ENCODE data around the gene TMEM151A. TPM values are rescaled to one million over a fixed set of nuclear protein-coding genes. Genes with fewer than 3 reads are reported as not detected.
A peak's percentile ranks its signal among the peaks of the same experiment; 100 is the strongest.

TMEM151A gene
- total and polyA plus RNA-seq, 5 experiments from 2014 or later: 0.13 TPM; not detected in 4

GRCh38 chr11:66336234-66337102 lies 44.8 kb downstream of the TMEM151A start, which contains the start of gene RIN1:
RIN1 (minus strand) TSS chr11:66336434; CDS start chr11:66336402, 32 bp downstream.
- Mint-ChIP-seq H3K27me3 (no peaks in the 10 kb centered on the region), H3K4me1 (peaks cover 15 to 30% (median 24%) of the 10 kb centered on the region in 4 donors), H3K27ac (peak within 1 kb of the TSS; percentile 35 to 96 (median 92)), H3K9me3 (no peaks in the 10 kb centered on the region), H3K4me3 (peak within 1 kb of the TSS; percentile 89 to 96 (median 92)), H3K36me3 (peaks cover 2 to 20% (median 5%) of the 10 kb centered on the region in 3 donors)
- peak; percentile 81 to 86 for ATAC-seq
- peak in 9 of 10 donors; percentile 12 to 80 (median 62) for DNase-seq
- POLR2A ChIA-PET: interaction anchor here (0.5 to 4.8 kb wide), 6 partner anchors 8 to 49 kb away, joined by 3 to 35 read pairs (median 10); partner anchors contain the start of genes B4GAT1, BRMS1 and CD248

DNA sequence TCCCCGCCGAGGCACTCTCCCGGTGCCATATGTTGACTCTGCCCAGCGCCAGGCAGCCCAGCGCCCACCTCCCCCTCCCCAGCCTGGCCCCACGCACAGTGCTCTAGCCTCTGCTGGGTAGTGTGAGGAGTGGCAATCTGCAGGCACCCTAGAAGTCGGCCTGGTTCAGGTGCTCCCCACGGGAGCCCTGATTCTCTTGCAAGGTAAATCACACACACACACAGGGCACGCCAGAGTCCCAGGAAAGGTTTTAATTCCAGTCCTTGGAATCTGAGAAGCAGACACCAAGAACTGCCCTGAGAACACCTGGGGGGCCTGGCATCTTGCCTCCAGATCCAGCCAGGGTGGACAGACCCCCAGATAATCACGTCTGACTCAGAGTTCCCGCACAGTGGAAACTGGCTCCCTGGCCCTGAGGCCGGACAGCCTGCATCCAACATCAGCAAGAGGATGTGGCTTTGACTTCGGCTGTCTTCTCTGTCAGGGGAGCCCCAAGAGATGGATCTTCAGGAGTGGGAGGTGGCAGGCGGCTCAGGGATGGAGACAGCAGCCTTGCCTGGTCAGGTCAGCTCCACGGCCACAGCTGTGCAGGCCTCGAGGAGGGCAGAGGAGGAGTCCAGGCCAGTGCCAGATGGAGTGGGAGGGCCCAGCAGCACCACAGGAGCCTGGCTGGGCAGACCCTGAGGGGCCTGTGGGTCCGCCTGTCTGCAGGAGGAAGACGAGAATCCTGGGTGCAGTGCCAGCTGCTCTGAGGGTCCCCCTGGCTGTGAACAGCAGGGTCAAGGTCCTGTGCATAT lies 45.6 kb downstream of the TMEM151A start:
- Mint-ChIP-seq H3K36me3 (peaks cover 4 to 28% (median 5%) of the 10 kb centered on the region in 3 donors), H3K27ac (peak overlapping the region in 9 of 10 donors; percentile 53 to 96 (median 92)), H3K4me3 (peak overlapping the region; percentile 66 to 96 (median 92)), H3K27me3 (no peaks in the 10 kb centered on the region), H3K9me3 (no peaks in the 10 kb centered on the region), H3K4me1 (peaks cover 18 to 36% (median 28%) of the 10 kb centered on the region in 4 donors)
- ATAC-seq (no peak), DNase-seq (peak in 1 of 10 donors; percentile 58)
- POLR2A ChIA-PET: interaction anchor here (1.6 to 4.8 kb wide), 3 partner anchors 7 to 24 kb away, joined by 8 to 35 read pairs (median 30); partner anchors contain the start of gene BRMS1

GRCh38 chr11:66338276-66339161 lies 46.8 kb downstream of the TMEM151A start:
- POLR2A ChIA-PET: interaction anchor here (0.7 to 1.8 kb wide), 4 partner anchors 10 to 34 kb away, joined by 5 to 8 read pairs (median 6); partner anchors contain the start of genes CD248 and SLC29A2
- Mint-ChIP-seq H3K4me3 (peak overlapping the region in 2 of 10 donors; percentile 38 to 48), H3K27me3 (no peaks in the 10 kb centered on the region), H3K36me3 (peaks cover 4 to 34% (median 5%) of the 10 kb centered on the region in 3 donors), H3K27ac (peak overlapping the region in 7 of 10 donors; percentile 47 to 94 (median 73)), H3K9me3 (no peaks in the 10 kb centered on the region), H3K4me1 (peaks cover 27 to 46% (median 37%) of the 10 kb centered on the region in 4 donors)
- DNase-seq (peak in 1 of 10 donors; percentile 55), ATAC-seq (no peak)

DNA sequence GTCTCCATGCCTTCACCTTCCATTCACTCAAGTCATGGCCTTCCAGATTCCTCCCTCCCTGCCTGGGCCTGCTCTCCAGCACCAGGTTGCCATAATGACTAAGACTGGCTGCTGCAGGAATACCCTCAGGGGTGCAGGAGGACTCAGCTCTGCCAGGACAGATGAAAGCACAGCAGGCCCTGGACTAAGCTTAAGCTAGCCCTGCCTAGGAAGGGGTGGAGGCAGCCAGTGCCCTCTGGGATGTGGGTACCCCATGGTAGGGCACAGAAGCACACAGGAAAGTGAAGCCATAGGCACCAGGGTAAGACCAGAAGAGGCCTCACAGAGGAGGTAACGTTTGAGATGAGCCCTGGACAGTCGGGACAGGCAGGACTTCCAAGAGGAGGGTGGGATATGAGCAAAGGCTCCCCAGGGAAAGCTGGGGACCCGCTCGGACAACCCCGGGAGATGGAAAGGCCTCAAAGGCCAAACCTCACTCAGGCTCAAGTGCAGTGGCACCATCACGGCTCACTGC lies 47.5 kb downstream of the TMEM151A start:
- H3K4me1 Mint-ChIP-seq: peaks cover 28 to 53% (median 44%) of the 10 kb centered on the region in 4 donors
- H3K36me3 Mint-ChIP-seq: peaks cover 4 to 34% (median 5%) of the 10 kb centered on the region in 3 donors
- POLR2A ChIA-PET: interaction anchor here (0.8 to 1.8 kb wide), 2 partner anchors 22 to 33 kb away, joined by 5 to 6 read pairs; partner anchors contain the start of genes CD248 and SLC29A2
- no peaks in the 10 kb centered on the region for H3K27me3 Mint-ChIP-seq
- H3K4me3 Mint-ChIP-seq: peak overlapping the region in 1 of 10 donors; percentile 40
- no peak for DNase-seq
- no peak for ATAC-seq
- peak overlapping the region in 4 of 10 donors; percentile 3 to 82 (median 65) for H3K27ac Mint-ChIP-seq
- H3K9me3 Mint-ChIP-seq: no peaks in the 10 kb centered on the region

DNA sequence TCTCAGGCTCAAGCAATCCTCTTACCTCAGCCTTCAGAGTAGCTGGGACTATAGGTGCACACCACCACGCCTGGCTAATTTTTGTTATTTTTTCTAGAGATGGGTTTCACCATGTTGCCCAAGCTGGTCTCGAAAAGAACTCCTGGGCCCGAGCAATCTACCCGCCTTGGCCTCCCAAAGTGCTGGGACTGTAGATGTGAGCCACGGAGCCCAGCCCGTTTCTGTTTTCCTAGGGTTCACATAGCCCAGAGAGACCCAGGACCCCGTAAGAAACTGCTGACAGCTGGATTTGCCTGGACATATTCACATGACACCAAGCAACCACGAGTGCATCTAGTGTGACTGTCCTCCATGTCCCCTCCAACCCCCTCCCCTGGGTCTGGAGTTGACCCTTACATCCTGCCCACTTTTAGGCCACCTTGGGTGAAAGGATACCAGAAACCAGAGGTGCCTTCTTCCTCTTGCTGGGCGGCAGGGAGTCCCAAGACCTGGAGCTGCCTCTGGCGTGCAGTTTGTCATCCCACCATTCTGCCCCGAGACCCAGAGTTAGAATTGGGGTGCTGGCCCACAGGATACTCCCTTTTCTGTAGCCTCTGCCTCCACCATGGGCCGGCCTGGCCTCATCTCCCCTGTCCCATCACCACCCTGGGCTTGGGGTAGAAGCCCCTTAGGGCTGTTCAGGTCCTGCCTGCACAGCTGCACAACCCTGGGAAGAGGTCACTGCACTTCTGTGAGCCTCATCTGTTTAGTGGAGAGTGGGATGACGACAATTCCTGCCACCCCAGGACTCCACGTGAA lies 48.2 kb downstream of the TMEM151A start:
- no peaks in the 10 kb centered on the region for H3K27me3 Mint-ChIP-seq
- H3K27ac Mint-ChIP-seq: peak overlapping the region in 3 of 10 donors; percentile 43 to 87 (median 76)
- no peak for DNase-seq
- ATAC-seq: no peak
- H3K4me3 Mint-ChIP-seq: no peak overlapping the region
- H3K9me3 Mint-ChIP-seq: no peaks in the 10 kb centered on the region
- peaks cover 4 to 34% (median 5%) of the 10 kb centered on the region in 3 donors for H3K36me3 Mint-ChIP-seq
- H3K4me1 Mint-ChIP-seq: peaks cover 30 to 59% (median 50%) of the 10 kb centered on the region in 4 donors
- POLR2A ChIA-PET: interaction anchor here (0.8 to 1.8 kb wide), 3 partner anchors 23 to 32 kb away, joined by 5 to 6 read pairs (median 5); partner anchors contain the start of genes CD248 and SLC29A2

- ATAC-seq: no peak
- peak overlapping the region in 2 of 10 donors; percentile 30 to 60 for H3K4me3 Mint-ChIP-seq
- no peaks in the 10 kb centered on the region for H3K9me3 Mint-ChIP-seq
- DNase-seq: no peak
- POLR2A ChIA-PET: interaction anchor here (1.2 to 1.8 kb wide), 2 partner anchors 24 to 28 kb away, joined by 5 to 6 read pairs; partner anchors contain the start of gene CD248
- peak overlapping the region in 1 of 10 donors; percentile 48 for H3K27ac Mint-ChIP-seq
- peaks cover 4 to 34% (median 5%) of the 10 kb centered on the region in 3 donors for H3K36me3 Mint-ChIP-seq
- H3K27me3 Mint-ChIP-seq: no peaks in the 10 kb centered on the region
- H3K4me1 Mint-ChIP-seq: peaks cover 34 to 60% (median 53%) of the 10 kb centered on the region in 4 donors
Observed at GRCh38 chr11:66340596-66341501, 49.2 kb downstream of the TMEM151A start.

DNA sequence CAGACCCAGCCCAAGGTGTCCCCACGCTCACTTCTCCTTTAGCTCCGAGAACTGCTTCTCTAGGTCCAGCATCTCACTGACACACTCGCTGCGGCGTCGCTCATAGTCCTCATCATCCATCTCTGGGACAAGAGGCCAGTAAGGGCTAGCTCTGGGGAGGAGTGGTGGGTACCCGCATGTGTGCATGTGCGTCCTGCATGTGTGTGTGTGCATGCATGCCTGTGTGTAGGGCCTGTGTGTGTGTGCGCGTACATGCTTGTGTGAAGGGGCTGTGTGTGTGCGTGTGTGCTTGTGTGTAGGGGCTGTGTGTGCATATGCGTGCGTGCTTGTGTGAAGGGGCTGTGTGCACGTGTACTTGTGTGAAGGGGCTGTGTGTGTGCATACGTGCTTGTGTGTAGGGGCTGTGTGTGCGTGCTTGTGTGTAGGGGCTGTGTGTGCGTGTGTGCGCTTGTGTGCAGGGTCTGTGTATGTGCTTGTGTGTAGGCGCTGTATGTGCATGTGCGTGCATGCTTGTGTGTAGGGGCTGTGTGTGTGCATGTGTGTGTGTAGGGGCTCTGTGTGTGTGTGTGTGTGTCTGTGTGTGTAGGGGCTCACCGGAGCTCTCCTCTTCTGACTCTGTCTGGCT lies 49.9 kb downstream of the TMEM151A start:
- Mint-ChIP-seq H3K4me1 (peaks cover 28 to 61% (median 50%) of the 10 kb centered on the region in 4 donors), H3K27me3 (no peaks in the 10 kb centered on the region), H3K4me3 (peak overlapping the region in 3 of 10 donors; percentile 30 to 60 (median 36)), H3K9me3 (no peaks in the 10 kb centered on the region), H3K36me3 (peaks cover 4 to 34% (median 5%) of the 10 kb centered on the region in 3 donors), H3K27ac (peak overlapping the region in 3 of 10 donors; percentile 48 to 71 (median 59))
- POLR2A ChIA-PET: interaction anchor here (0.6 kb wide), 1 partner anchor 80 kb away, joined by 3 read pairs; no protein-coding TSS in a partner anchor
- ATAC-seq: no peak
- no peak for DNase-seq

- Mint-ChIP-seq H3K9me3 (peaks cover 0 to 5% (median 0%) of the 10 kb centered on the region in 9 donors), H3K4me1 (peaks cover 29 to 58% (median 45%) of the 10 kb centered on the region in 4 donors), H3K4me3 (peak overlapping the region; percentile 57 to 97 (median 95)), H3K27me3 (peaks cover 0 to 4% (median 0%) of the 10 kb centered on the region in 5 donors), H3K27ac (peak overlapping the region in 8 of 10 donors; percentile 22 to 99 (median 90)), H3K36me3 (peaks cover 4 to 33% (median 5%) of the 10 kb centered on the region in 3 donors)
- ATAC-seq (no peak), DNase-seq (no peak)
- POLR2A ChIA-PET: interaction anchor here (0.7 to 5.8 kb wide), 5 partner anchors 9 to 123 kb away, joined by 3 to 82 read pairs (median 9); partner anchors contain the start of genes CD248, PELI3 and RIN1
Observed at GRCh38 chr11:66343176-66343575, 51.5 kb downstream of the TMEM151A start.
